Measurements from ENCODE around the gene C19orf25. TPM values are rescaled to one million over a fixed set of nuclear protein-coding genes. Genes with fewer than 3 reads are reported as not detected.

Gene C19orf25
- polyA plus RNA-seq, 1 experiment, result 14.5 TPM

DNA sequence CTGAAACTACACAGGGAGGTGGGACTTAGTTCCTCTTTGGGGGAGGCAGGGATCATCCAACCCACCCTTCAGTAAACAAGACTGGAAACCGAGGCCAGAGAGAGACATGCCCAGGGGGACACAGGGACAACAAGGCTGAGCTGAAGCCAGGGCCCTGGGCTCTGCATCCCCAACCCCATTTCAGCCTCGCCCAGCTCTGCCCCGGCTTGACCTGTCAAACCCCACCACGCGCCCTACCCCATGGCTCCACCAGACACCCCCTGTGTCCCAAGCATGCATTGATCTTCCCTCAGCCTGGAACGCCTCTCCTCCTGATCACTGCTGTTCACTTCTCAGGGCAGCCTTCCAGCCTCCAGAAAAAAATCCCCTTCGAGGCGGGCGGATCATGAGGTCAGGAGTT, 31.1 kb downstream of the C19orf25 start:
- H3K27me3 ChIP-seq (ENCODE audit: control insufficient read depth, insufficient read depth, low read length), result peaks cover 58% of the 10 kb centered on the region
- no peak for DNase-seq (ENCODE audit: low read depth, low spot score)
- ChIA-PET CTCF (no interaction called here), POLR2A (no interaction called here)
- H3K9me3 ChIP-seq (ENCODE audit: control insufficient read depth, insufficient read depth, low read length), result no peaks in the 10 kb centered on the region; the same call in 1 of the 2 replicates
- TF ChIP-seq, protein P1, sequence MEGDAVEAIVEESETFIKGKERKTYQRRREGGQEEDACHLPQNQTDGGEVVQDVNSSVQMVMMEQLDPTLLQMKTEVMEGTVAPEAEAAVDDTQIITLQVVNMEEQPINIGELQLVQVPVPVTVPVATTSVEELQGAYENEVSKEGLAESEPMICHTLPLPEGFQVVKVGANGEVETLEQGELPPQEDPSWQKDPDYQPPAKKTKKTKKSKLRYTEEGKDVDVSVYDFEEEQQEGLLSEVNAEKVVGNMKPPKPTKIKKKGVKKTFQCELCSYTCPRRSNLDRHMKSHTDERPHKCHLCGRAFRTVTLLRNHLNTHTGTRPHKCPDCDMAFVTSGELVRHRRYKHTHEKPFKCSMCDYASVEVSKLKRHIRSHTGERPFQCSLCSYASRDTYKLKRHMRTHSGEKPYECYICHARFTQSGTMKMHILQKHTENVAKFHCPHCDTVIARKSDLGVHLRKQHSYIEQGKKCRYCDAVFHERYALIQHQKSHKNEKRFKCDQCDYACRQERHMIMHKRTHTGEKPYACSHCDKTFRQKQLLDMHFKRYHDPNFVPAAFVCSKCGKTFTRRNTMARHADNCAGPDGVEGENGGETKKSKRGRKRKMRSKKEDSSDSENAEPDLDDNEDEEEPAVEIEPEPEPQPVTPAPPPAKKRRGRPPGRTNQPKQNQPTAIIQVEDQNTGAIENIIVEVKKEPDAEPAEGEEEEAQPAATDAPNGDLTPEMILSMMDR (IDR thresholded peaks at IDR 0.05; ENCODE audit: low read depth, low read length), result no peak
- H3K4me3 ChIP-seq (ENCODE audit: low read depth, low read length), result no peak overlapping the region
- H3K27ac ChIP-seq (ENCODE audit: low read depth, low read length), result no peak overlapping the region

DNA sequence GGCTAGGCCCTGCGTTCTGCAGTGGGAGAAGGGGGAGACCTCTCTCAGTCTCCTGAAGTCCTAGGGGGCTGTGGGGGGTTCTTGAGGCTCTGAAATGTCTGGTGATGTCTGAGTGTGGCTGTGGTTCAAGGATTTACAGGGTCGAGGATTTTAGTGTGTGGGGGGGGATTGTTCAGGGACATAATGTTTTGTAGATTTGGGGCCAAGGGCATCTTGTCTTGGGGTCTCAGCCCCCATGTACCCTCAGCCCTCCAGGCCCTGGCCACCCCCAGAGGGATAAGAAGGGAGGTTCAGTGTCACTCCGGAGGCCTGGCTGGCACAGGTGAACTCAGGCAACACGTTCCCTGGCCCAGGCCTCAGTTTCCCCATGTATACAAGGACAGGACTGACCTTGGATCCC, 31.5 kb downstream of the C19orf25 start:
- POLR2A ChIA-PET, result no interaction called here
- CTCF ChIA-PET, result no interaction called here
- Histone ChIP-seq H3K9me3 (ENCODE audit: control insufficient read depth, insufficient read depth, low read length) (no peaks in the 10 kb centered on the region), H3K27ac (ENCODE audit: low read depth, low read length) (no peak overlapping the region), H3K4me3 (ENCODE audit: low read depth, low read length) (no peak overlapping the region), H3K27me3 (ENCODE audit: control insufficient read depth, insufficient read depth, low read length) (peaks cover 54% of the 10 kb centered on the region)
- TF ChIP-seq, protein P1 (IDR thresholded peaks at IDR 0.05; ENCODE audit: low read depth, low read length), result no peak
- no peak for DNase-seq (ENCODE audit: low read depth, low spot score)

DNA sequence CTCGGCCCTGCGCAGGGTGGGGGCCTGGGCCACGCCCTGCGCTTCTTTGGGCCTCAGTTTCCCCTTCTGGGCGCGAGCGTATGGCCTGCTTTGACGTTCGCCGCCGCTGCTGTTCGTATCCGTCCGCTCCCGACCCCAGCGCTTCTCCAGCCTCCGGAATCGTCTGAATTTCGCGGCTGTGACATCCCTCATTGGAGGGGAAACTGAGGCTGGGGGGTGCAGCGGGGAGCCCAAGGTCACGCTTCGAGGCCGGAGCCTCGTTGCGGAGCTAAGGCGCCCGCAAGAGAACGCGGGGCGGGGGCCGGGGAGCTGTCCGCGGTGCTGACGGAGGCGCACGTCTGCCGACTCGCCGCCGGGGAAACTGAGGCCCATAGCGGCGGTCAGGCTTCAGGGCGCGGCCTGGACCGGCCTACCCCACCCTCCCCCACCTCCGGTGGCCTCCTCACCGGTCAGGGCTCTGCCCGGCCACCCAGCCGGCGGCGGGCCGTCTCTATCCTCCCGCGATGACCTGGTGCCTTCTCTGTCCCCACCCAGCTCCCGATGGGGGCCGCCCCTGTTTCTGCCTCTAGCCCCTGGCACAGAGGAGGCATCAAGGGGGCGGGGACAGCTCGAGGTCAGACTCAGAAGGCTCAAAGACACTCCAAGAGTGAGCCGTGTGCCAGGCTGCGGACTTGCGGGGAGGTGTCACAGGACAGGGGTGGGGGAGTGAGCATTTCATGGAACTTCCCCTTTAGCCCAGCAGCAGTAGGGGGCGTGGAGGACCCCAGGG, 32.1 kb downstream of the C19orf25 start:
- POLR2A ChIA-PET, result no interaction called here
- Histone ChIP-seq H3K4me3 (ENCODE audit: low read depth, low read length) (peak overlapping the region; percentile 55; the same call in 1 of the 2 replicates), H3K9me3 (ENCODE audit: control insufficient read depth, insufficient read depth, low read length) (no peaks in the 10 kb centered on the region), H3K27me3 (ENCODE audit: control insufficient read depth, insufficient read depth, low read length) (peaks cover 48% of the 10 kb centered on the region), H3K27ac (ENCODE audit: low read depth, low read length) (no peak overlapping the region)
- CTCF ChIA-PET, result no interaction called here
- TF ChIP-seq, protein P1 (IDR thresholded peaks at IDR 0.05; ENCODE audit: low read depth, low read length), result no peak
- no peak for DNase-seq (ENCODE audit: low read depth, low spot score)

DNA sequence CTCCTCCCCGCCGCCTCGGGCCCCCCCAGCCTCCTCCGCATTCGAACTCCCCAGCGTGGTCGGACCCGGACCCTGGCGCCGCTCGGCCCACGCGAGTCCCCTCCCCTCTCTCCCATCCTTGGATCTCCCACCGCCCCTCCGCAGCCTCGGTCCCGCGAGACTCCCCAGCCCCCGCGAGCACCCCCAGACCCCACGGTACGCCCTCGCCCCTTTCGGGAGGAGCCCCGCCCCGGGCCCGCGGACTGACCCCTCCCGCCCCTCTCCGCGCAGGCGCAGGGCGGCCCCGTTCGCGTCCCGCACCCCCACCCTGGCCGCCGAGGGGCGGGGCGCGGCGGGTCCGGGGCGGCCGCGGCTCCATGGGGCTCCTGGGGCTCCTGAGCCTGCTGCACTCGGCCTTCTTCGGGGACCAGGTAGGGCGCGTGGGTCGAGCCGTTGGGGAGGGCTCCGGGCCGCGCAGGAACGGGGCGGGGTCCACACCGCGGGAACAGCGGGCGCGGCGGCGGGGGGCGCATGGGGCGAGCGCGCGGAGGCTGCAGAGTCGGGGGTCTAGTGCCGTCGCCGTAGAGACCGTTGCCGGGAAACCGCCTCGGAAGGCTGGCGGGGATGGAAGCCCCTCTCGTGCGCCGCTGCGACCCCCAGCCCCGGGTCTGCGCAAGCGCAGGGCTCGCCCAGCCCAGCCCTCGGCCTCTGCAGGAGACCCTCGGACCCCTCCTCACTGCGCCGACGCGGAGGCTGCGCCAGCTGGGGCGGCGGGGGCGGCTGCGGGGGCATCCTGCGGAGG, 32.9 kb downstream of the C19orf25 start:
- ChIA-PET CTCF (interaction anchor here (0.9 kb wide), 1 partner anchor 63 kb away, joined by 5 read pairs; no protein-coding TSS in a partner anchor), POLR2A (no interaction called here)
- DNase-seq (ENCODE audit: low read depth, low spot score), result no peak
- Histone ChIP-seq H3K4me3 (ENCODE audit: low read depth, low read length) (peak overlapping the region; percentile 55), H3K27ac (ENCODE audit: low read depth, low read length) (no peak overlapping the region), H3K9me3 (ENCODE audit: control insufficient read depth, insufficient read depth, low read length) (no peaks in the 10 kb centered on the region), H3K27me3 (ENCODE audit: control insufficient read depth, insufficient read depth, low read length) (peaks cover 40% of the 10 kb centered on the region)
- TF ChIP-seq, protein P1 (IDR thresholded peaks at IDR 0.05; ENCODE audit: low read depth, low read length), result no peak

Measured in AG04450 (cell line).